ENCODE data around the gene STK32C. TPM values are rescaled to one million over a fixed set of nuclear protein-coding genes. Genes with fewer than 3 reads are reported as not detected.

The STK32C gene
- total RNA-seq, 1 donor from 2014 or later = 12.2 TPM

- Histone ChIP-seq H3K27me3 (ENCODE audit: control insufficient read depth, insufficient read depth, low read length) (peaks cover 17% of the 10 kb centered on the region), H3K4me3 (ENCODE audit: low read depth, low read length) (no peak overlapping the region), H3K36me3 (ENCODE audit: control insufficient read depth, insufficient read depth, low read length) (no peaks in the 10 kb centered on the region)
- TF ChIP-seq CTCF (IDR thresholded peaks at IDR 0.05; ENCODE audit: insufficient read depth, low read length, poor library complexity, severe bottlenecking) = no peak
- no peak for DNase-seq (ENCODE audit: low read depth)
These were observed 137.0 kb downstream of the STK32C start for GRCh38 chr10:132170561-132171361.

- peaks cover 19% of the 10 kb centered on the region for H3K27me3 ChIP-seq (ENCODE audit: control insufficient read depth, insufficient read depth, low read length)
- no peak for TF ChIP-seq CTCF (IDR thresholded peaks at IDR 0.05; ENCODE audit: insufficient read depth, low read length, poor library complexity, severe bottlenecking)
- DNase-seq (ENCODE audit: low read depth) = no peak
- H3K4me3 ChIP-seq (ENCODE audit: low read depth, low read length) = no peak overlapping the region
- H3K36me3 ChIP-seq (ENCODE audit: control insufficient read depth, insufficient read depth, low read length) = no peaks in the 10 kb centered on the region
These were observed 137.8 kb downstream of the STK32C start for GRCh38 chr10:132169766-132170560.

- Histone ChIP-seq H3K27me3 (ENCODE audit: control insufficient read depth, insufficient read depth, low read length) (peaks cover 25% of the 10 kb centered on the region), H3K4me3 (ENCODE audit: low read depth, low read length) (no peak overlapping the region), H3K36me3 (ENCODE audit: control insufficient read depth, insufficient read depth, low read length) (no peaks in the 10 kb centered on the region)
- TF ChIP-seq CTCF (IDR thresholded peaks at IDR 0.05; ENCODE audit: insufficient read depth, low read length, poor library complexity, severe bottlenecking) = no peak
- DNase-seq (ENCODE audit: low read depth) = no peak
These were observed 138.6 kb downstream of the STK32C start for GRCh38 chr10:132169031-132169765.

- no peak for DNase-seq (ENCODE audit: low read depth)
- TF ChIP-seq CTCF (IDR thresholded peaks at IDR 0.05; ENCODE audit: insufficient read depth, low read length, poor library complexity, severe bottlenecking) = no peak
- Histone ChIP-seq H3K36me3 (ENCODE audit: control insufficient read depth, insufficient read depth, low read length) (no peaks in the 10 kb centered on the region), H3K27me3 (ENCODE audit: control insufficient read depth, insufficient read depth, low read length) (peaks cover 30% of the 10 kb centered on the region), H3K4me3 (ENCODE audit: low read depth, low read length) (no peak overlapping the region)
These were observed 139.1 kb downstream of the STK32C start for GRCh38 chr10:132168571-132169030.

- Histone ChIP-seq H3K27me3 (ENCODE audit: control insufficient read depth, insufficient read depth, low read length) (peaks cover 36% of the 10 kb centered on the region), H3K36me3 (ENCODE audit: control insufficient read depth, insufficient read depth, low read length) (no peaks in the 10 kb centered on the region), H3K4me3 (ENCODE audit: low read depth, low read length) (no peak overlapping the region)
- no peak for TF ChIP-seq CTCF (IDR thresholded peaks at IDR 0.05; ENCODE audit: insufficient read depth, low read length, poor library complexity, severe bottlenecking)
- DNase-seq (ENCODE audit: low read depth) = no peak
These were observed 139.8 kb downstream of the STK32C start for GRCh38 chr10:132167976-132168375.

All from kidney epithelial cell (primary cell).